Activated T-helper 2 cell treated with anti-CD3 and anti-CD28 coated beads, Interferon-gamma antibody, Interleukin-2, Interleukin-4, amounts not matched to agents 10 μg/mL and 5 μg/mL and 100 μg/mL, durations not matched to agents 14 hours and 24 hours and 36 hours (primary cell): Measurements from ENCODE around the gene AFDN. TPM values are rescaled to one million over a fixed set of nuclear protein-coding genes. Genes with fewer than 3 reads are reported as not detected.

Experiments
- DNase-seq: peaks from one replicate; pipeline ENCODE4 v3.0.0; 2021; ENCODE audit warnings: low spot score
- H3K27ac Mint-ChIP-seq: one replicate; pipeline ENCODE4 v1.8.0; 2021; ENCODE audit warnings: mixed read lengths
- H3K27me3 Mint-ChIP-seq: one replicate; pipeline ENCODE4 v1.8.0; 2021; ENCODE audit warnings: low read depth, mixed read lengths
- H3K36me3 Mint-ChIP-seq: one replicate; pipeline ENCODE4 v1.8.0; 2021; ENCODE audit warnings: low read depth, mixed read lengths
- H3K4me1 Mint-ChIP-seq: one replicate; pipeline ENCODE4 v1.8.0; 2021; ENCODE audit warnings: low read depth, mixed read lengths
- H3K4me3 Mint-ChIP-seq: one replicate; pipeline ENCODE4 v1.8.0; 2021; ENCODE audit warnings: low read depth, mild to moderate bottlenecking, moderate library complexity, mixed read lengths
- H3K9me3 Mint-ChIP-seq: one replicate; pipeline ENCODE4 v1.8.0; 2021; ENCODE audit warnings: mixed read lengths
- intact Hi-C: fragments of 100-400 bp; cut with micrococcal nuclease; formaldehyde crosslinking; loops from one replicate; pipeline ENCODE4 v1.15.1; 2023
- total RNA-seq: library from RNA; stranded (reverse); gene quantifications from 2 replicates; pipeline ENCODE4 v1.2.3, GENCODE V29; 2022

AFDN gene, protein sequence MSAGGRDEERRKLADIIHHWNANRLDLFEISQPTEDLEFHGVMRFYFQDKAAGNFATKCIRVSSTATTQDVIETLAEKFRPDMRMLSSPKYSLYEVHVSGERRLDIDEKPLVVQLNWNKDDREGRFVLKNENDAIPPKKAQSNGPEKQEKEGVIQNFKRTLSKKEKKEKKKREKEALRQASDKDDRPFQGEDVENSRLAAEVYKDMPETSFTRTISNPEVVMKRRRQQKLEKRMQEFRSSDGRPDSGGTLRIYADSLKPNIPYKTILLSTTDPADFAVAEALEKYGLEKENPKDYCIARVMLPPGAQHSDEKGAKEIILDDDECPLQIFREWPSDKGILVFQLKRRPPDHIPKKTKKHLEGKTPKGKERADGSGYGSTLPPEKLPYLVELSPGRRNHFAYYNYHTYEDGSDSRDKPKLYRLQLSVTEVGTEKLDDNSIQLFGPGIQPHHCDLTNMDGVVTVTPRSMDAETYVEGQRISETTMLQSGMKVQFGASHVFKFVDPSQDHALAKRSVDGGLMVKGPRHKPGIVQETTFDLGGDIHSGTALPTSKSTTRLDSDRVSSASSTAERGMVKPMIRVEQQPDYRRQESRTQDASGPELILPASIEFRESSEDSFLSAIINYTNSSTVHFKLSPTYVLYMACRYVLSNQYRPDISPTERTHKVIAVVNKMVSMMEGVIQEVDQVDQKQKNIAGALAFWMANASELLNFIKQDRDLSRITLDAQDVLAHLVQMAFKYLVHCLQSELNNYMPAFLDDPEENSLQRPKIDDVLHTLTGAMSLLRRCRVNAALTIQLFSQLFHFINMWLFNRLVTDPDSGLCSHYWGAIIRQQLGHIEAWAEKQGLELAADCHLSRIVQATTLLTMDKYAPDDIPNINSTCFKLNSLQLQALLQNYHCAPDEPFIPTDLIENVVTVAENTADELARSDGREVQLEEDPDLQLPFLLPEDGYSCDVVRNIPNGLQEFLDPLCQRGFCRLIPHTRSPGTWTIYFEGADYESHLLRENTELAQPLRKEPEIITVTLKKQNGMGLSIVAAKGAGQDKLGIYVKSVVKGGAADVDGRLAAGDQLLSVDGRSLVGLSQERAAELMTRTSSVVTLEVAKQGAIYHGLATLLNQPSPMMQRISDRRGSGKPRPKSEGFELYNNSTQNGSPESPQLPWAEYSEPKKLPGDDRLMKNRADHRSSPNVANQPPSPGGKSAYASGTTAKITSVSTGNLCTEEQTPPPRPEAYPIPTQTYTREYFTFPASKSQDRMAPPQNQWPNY (N-terminal part only)
- 28.2 and 33.1 TPM in 2 replicates for total RNA-seq

DNA sequence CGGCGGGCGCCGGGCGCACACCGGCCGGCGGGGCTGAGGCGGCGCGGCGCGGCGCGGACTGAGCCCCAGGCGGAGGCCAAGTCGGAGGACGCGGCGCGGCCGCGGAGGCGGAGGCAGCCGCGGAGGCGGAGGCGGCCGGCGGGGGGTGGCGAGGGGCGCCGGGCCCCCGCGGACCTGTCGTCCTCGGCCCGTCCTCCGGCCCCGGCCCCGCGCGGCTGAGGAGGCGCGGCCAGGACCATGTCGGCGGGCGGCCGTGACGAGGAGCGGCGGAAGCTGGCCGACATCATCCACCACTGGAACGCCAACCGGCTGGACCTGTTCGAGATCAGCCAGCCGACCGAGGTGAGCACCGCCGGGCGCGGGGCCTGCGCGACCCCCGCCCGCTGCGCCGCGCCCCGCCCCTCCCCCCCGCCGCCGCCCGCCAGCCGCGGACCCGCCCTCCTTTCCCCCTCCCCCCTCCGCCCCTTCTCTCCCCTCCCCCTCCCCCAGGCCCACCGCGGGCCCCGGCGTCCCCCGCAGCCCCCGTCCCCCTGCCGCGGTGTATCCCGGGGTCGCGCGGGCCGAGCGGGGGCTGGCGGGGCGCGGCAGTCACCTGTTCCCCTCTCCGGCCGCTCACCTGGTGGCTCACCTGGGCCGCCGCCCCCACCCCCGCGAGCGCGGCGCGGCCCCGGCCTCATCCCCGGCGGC lies at the start of gene AFDN:
TSS of gene AFDN (plus strand) at position 16 of the 687 bp plus-strand sequence. CDS start at position 238, 222 bp downstream.
- intact Hi-C loops, result loop anchor here (5.0 kb wide), 1 partner anchor 120 kb away; no protein-coding TSS in a partner anchor
- Mint-ChIP-seq H3K27me3 (peaks cover 69% of the 10 kb centered on the region), H3K9me3 (no peaks in the 10 kb centered on the region), H3K4me1 (peaks cover 32% of the 10 kb centered on the region), H3K36me3 (no peaks in the 10 kb centered on the region), H3K4me3 (peak within 1 kb of the TSS; percentile 83), H3K27ac (no peak within 1 kb of the TSS)
- DNase-seq, result no peak

DNA sequence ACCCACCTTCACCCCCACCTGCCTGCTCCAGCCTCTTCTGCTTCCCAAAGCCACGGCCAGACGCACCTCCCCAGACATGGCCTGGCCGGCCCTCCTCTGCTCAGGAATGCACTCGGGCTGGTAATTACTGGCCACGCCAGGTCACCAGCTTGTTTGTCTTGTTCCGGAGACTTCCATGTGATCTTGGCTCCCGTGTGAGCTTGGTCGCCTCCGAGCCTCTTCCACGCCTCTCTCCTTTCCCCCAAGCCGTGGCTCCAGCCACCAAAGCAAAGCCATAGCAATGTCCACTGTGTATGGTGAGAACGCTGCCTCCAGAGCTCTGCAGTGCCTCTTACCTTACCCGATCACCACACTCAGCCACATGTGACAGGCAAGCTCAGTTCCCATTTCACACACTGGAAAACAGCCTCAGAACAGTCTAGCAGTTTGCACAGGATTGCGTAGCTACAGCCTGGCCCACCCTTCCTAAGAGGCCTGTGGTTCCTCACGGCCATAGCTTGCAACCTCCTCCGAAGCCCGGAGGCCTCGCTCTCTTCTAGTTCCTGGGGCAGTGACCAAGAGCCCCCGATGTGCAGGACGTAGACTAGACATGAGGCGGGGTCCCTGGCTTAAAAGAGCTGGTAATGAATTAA lies 48.1 kb upstream of the AFDN start:
- no peaks in the 10 kb centered on the region for H3K4me1 Mint-ChIP-seq

DNA sequence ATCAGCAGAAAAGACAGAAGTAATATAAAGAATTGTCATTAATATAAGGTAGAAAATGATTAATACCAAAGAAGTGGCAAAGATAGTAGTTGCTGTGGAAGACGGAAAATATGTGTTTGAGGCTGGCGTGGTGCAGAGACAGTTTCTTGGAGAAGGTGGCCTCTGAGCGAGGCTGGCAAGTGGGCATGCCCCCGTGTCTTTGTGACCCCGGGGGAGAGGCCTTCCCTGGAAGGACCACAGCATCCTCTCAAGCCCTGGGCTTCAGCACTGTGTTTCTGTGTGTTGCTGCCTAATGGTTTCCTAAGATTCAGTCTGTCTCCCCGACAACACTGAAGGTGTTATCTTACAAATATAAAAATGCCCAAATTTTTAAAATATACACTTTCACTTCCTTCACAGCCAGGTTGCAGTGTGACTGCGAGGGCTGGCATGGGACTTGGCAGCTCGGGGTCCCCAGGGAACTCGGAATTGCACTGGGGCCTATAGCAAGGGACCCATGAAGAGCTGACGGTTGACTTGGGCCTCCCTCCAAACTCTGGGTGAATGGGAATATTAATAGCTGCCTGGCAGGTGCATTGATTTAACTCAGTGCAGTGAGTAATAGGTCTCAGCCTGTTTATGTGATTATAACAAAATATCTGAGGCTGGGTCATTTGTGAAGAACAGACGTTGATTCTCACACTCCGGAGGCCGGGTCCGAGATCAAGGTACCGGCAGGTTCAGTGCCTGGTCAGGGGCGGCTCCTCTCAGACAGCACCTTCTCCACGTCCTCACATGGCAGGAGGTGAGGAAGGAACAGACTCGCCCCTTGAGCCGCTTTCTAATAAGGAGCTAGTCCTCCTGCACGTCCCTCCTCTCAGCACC lies 47.4 kb upstream of the AFDN start:
- Mint-ChIP-seq H3K36me3 (no peaks in the 10 kb centered on the region), H3K27me3 (peaks cover 6% of the 10 kb centered on the region), H3K4me1 (no peaks in the 10 kb centered on the region), H3K4me3 (no peak overlapping the region), H3K27ac (no peak overlapping the region), H3K9me3 (no peaks in the 10 kb centered on the region)
- DNase-seq, result no peak
- intact Hi-C loops, result no loop called here

More for the DNA sequence above, 48.1 kb upstream of the AFDN start:
- no peak overlapping the region for H3K4me3 Mint-ChIP-seq
- intact Hi-C loops, result no loop called here
- no peak overlapping the region for H3K27ac Mint-ChIP-seq
- no peaks in the 10 kb centered on the region for H3K9me3 Mint-ChIP-seq
- H3K36me3 Mint-ChIP-seq, result no peaks in the 10 kb centered on the region
- H3K27me3 Mint-ChIP-seq, result peaks cover 6% of the 10 kb centered on the region
- DNase-seq, result no peak

DNA sequence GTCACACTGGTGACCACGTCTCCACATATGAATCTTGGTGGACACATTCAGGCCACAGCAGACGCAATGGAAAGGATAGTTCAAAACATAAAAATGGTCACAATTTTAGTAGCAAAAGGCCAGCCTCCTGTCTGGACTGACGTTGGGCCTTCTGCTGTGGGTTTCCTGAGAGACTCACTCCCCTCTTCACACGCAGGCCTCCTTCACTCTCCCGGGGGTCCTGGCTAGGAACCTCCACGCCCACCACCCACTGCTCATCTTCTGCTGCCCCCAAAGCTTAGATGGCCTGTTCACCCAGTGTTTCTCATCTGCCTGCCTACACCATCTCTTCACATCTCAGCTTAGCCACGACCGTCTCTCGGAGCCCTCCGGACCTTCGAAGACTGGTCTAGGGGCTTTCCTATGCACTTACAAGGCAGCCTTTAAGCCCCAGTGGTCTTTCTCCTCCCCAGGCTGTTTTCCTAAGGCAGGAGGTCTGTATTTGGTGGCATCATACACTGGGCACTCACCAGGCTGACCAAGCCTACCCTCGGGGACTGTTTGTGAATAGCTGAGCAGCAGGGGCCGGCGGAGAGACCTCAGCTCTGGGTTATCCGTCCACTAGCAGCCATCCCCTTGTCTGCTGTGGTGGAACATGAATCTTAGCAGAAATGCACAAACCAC lies 46.6 kb upstream of the AFDN start:
- Mint-ChIP-seq H3K4me3 (no peak overlapping the region), H3K27ac (no peak overlapping the region)
- intact Hi-C loops, result no loop called here

DNA sequence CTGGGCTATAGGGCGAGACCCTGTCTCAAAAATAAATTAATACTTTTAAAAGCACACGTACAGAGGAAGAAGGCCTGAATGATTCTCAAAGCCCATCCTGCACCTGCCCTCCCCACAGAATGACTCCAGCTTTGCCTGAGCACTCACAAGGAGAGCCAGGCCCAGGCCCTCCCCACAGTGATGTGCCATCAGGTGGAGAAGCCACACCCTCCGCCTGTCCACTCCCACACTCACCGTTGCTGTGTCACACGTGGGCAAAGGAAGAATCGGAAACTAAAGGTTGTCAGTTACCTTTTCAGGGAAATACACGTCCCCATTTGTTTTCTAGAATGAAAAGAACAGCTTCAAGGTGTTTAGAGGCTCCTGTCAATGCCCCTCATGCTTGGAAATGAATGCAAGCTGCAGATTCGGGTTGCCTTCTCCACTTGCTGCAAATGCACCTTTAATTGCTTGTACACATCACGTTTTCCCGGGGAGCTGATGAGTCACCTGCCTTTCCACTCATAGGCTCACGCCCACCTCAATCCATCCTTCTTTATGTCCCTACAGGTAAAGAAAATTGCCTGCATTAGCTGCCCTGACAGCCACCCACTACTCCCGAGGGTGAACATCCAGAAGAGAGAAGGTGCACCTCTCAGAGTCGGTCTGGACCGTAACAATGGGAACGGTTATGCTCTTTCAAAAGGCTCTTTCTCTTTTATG lies 45.5 kb upstream of the AFDN start:
- intact Hi-C loops, result no loop called here
- H3K36me3 Mint-ChIP-seq, result no peaks in the 10 kb centered on the region
- no peaks in the 10 kb centered on the region for H3K4me1 Mint-ChIP-seq
- DNase-seq, result no peak
- no peak overlapping the region for H3K4me3 Mint-ChIP-seq
- H3K27me3 Mint-ChIP-seq, result peaks cover 6% of the 10 kb centered on the region
- no peaks in the 10 kb centered on the region for H3K9me3 Mint-ChIP-seq
- H3K27ac Mint-ChIP-seq, result no peak overlapping the region

More for the DNA sequence above, 46.6 kb upstream of the AFDN start:
- H3K9me3 Mint-ChIP-seq, result no peaks in the 10 kb centered on the region
- no peak for DNase-seq
- peaks cover 6% of the 10 kb centered on the region for H3K27me3 Mint-ChIP-seq
- no peaks in the 10 kb centered on the region for H3K36me3 Mint-ChIP-seq
- H3K4me1 Mint-ChIP-seq, result no peaks in the 10 kb centered on the region

DNA sequence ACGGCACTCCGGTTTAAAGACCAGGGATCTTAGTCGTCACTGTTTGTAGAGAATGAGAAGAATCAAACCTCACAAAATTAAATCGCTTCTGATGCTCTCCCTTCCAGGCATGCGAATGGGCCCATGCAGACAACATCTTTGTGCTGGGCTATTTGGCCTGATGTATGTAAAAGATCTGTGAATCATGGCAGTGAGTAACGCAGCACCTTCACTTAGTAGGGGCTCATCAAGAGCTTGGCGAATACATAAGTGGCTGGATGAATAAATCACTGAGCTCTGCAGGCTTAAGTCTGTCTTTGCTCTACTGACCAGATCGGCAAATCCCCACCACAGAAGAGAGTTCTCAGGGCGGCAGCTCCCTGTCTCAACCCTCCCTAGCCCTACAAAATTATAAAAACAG lies 44.8 kb upstream of the AFDN start:
- no peak for DNase-seq
- H3K9me3 Mint-ChIP-seq, result no peaks in the 10 kb centered on the region
- intact Hi-C loops, result no loop called here
- H3K27ac Mint-ChIP-seq, result no peak overlapping the region
- no peaks in the 10 kb centered on the region for H3K36me3 Mint-ChIP-seq
- no peak overlapping the region for H3K4me3 Mint-ChIP-seq
- H3K27me3 Mint-ChIP-seq, result peaks cover 6% of the 10 kb centered on the region
- no peaks in the 10 kb centered on the region for H3K4me1 Mint-ChIP-seq

DNA sequence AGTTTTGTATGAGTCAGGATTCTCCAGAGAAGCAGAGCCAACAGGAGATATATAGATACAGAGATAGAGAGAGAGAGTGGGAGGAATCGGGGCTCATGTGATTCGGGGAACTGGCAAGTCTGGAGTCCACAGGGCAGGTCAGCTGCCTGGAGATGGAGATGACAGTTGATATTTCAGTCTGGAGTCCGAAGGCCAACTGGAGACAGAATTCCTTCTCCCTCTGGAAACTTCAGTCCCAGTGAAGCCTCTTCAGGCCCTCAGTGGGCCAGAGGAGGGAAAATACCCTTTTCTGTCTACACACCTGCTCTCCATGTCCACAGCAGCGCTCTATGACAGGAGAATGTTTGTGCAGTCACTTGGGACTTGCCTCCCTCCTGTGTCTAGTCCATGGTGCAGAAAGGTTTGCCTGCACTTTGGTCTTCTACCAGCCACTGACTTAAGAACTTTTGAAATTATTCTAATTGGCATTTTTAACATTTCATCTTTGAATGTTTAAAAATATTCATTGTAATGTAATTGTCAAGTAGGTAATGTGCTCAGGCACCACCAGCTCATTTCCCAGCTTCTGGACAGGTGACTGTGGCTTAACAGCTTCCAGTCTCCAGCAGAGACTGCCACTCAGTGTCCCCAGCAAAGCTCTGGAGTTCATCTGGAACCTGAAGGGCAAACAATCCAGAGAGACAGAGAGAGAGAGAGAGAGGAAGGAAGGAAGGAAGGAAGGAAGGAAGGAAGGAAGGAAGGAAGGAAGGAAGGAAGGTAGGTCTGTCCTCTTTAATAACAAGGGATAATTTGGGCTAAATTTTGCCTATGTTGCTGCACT lies 43.8 kb upstream of the AFDN start:
- Mint-ChIP-seq H3K9me3 (no peaks in the 10 kb centered on the region), H3K27me3 (peaks cover 6% of the 10 kb centered on the region), H3K4me1 (no peaks in the 10 kb centered on the region), H3K4me3 (no peak overlapping the region), H3K27ac (no peak overlapping the region), H3K36me3 (no peaks in the 10 kb centered on the region)
- DNase-seq, result no peak
- intact Hi-C loops, result no loop called here

DNA sequence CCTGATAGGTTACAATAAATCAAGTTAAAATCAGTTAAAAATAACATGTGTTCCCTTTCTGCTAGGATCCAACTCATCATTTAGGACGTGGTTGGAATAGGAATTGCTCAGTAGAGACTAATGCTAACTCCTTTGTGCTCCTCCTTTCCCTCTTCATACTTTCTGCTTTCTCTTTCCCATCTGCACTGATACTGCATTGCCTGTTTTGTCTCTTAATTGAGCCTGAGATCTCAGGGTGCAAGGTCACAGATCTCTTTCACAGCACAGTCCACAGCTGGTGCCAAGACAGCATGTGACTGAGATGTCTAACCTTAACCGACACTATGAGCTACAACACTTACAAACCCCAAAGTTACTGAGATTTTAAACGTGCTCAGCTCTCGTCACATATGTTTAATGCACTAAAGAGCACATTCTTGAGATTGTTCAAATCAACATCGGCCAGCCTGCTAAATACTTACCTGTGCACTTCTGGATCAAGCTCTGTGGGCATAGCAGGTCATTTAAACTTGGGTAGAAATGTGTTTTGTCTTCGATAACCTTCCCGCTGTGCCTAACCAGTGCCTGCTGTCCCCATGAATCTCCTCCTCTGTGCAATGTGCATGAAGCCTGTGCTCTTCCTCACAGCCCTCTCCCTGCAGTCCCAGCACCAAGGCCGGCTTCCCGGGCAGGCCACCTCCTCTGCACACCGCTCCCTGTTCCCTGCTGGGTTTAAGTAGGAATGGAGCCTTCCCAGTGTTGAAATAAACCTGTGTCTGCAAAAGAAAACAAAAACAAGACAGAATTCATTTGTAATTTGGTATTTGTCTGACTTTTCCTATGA lies 39.6 kb upstream of the AFDN start:
- no peak overlapping the region for H3K4me3 Mint-ChIP-seq
- DNase-seq, result no peak
- H3K9me3 Mint-ChIP-seq, result no peaks in the 10 kb centered on the region
- no peaks in the 10 kb centered on the region for H3K4me1 Mint-ChIP-seq
- H3K27ac Mint-ChIP-seq, result no peak overlapping the region
- intact Hi-C loops, result no loop called here
- H3K27me3 Mint-ChIP-seq, result peaks cover 3% of the 10 kb centered on the region
- no peaks in the 10 kb centered on the region for H3K36me3 Mint-ChIP-seq

DNA sequence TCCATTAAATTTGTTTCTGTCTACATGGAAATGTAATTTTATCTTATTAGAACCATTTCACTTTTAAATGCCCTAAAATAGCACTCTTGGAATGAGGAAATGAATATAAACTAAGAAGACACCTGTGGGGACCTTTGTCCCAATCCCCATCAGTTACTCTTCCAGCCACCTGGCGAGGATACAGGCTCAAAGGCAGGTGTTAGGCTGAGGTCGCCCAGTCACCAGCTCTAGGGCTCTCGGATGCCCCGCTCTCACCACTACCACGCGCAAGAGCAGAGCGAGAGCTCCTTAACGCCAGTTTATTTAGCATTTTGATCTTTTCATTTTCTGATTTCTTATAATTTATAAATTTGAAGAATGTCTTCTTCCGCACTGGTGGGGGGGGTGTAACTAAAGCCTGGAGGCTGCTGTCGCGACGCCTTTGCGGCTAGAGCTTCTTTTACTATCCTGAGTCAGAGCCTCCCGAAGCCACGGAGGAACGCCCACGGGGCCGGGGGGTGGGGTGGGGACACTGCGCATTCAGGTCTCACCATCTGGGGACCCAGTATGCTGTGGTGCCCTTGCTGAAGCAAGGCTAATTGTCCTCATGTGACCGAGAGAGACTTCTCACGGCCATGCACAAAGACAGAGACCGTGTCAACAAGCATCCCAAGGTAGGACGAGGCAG lies 38.7 kb upstream of the AFDN start:
- H3K4me1 Mint-ChIP-seq, result no peaks in the 10 kb centered on the region
- no peak for DNase-seq
- H3K4me3 Mint-ChIP-seq, result no peak overlapping the region
- peaks cover 7% of the 10 kb centered on the region for H3K27me3 Mint-ChIP-seq
- H3K36me3 Mint-ChIP-seq, result no peaks in the 10 kb centered on the region
- no peak overlapping the region for H3K27ac Mint-ChIP-seq
- no peaks in the 10 kb centered on the region for H3K9me3 Mint-ChIP-seq
- intact Hi-C loops, result no loop called here
